ENCODE data around the gene TNN. TPM values are rescaled to one million over a fixed set of nuclear protein-coding genes. Genes with fewer than 3 reads are reported as not detected.
A peak's percentile ranks its signal among the peaks of the same experiment; 100 is the strongest.

Gene TNN
- total and polyA plus RNA-seq, 2 donors (not counting 1 experiment from before 2014, with no cell fraction given), result not detected

- Histone ChIP-seq H3K9me3 (ENCODE audit: control insufficient read depth, insufficient read depth, low read depth, low read length) (no peaks in the 10 kb centered on the region), H3K27me3 (ENCODE audit: control insufficient read depth, insufficient read depth, low read length) (no peaks in the 10 kb centered on the region)
- DNase-seq (ENCODE audit: low read depth in 2 of 2), result no peak
Measured at GRCh38 chr1:175070818-175071217, 3.2 kb downstream of the TNN start.

GRCh38 chr1:175071276-175071943, 3.8 kb downstream of the TNN start:
- H3K4me1 ChIP-seq (ENCODE audit: control insufficient read depth, extremely low read depth, insufficient read depth, low read length), result no peaks in the 10 kb centered on the region
- no peak for DNase-seq (ENCODE audit: low read depth in 2 of 2)
- H3K79me2 ChIP-seq (ENCODE audit: control insufficient read depth, insufficient read depth, low read length), result no peaks in the 10 kb centered on the region
- no peaks in the 10 kb centered on the region for H3K9me3 ChIP-seq (ENCODE audit: control insufficient read depth, insufficient read depth, low read depth, low read length)
- H4K20me1 ChIP-seq (ENCODE audit: control insufficient read depth, extremely low read depth, insufficient read depth, low read length), result no peaks in the 10 kb centered on the region
- H2AFZ ChIP-seq (ENCODE audit: low read length), result no peak overlapping the region
- H3K4me2 ChIP-seq (ENCODE audit: extremely low read depth, insufficient read depth, low read length), result no peak overlapping the region
- no peaks in the 10 kb centered on the region for H3K27me3 ChIP-seq (ENCODE audit: control insufficient read depth, insufficient read depth, low read length)
- no peak overlapping the region for H3K4me3 ChIP-seq (replicated peaks in 1 of 4; ENCODE audit: control extremely low read depth in 1 of 4, insufficient read depth in 1 of 4, low read depth in 3 of 4, low read length in 4 of 4)
- H3K36me3 ChIP-seq (ENCODE audit: control insufficient read depth, insufficient read depth, low read length), result no peaks in the 10 kb centered on the region
- H3K27ac ChIP-seq (ENCODE audit: insufficient read depth, low read length), result no peak overlapping the region
- H3K9ac ChIP-seq (ENCODE audit: insufficient read depth, low read length), result no peak overlapping the region
- TF ChIP-seq CTCF (conservative IDR thresholded peaks at IDR 0.05 in 1 of 2, IDR thresholded peaks at IDR 0.05 in 1 of 2; ENCODE audit: low read depth in 1 of 2, low read length in 2 of 2), result no peak
- no peak for TF ChIP-seq EZH2 (IDR thresholded peaks at IDR 0.05; ENCODE audit: low read length, missing control alignments)

More at GRCh38 chr1:175070818-175071217, 3.2 kb downstream of the TNN start:
- no peak overlapping the region for H3K9ac ChIP-seq (ENCODE audit: insufficient read depth, low read length)
- no peaks in the 10 kb centered on the region for H4K20me1 ChIP-seq (ENCODE audit: control insufficient read depth, extremely low read depth, insufficient read depth, low read length)
- no peaks in the 10 kb centered on the region for H3K79me2 ChIP-seq (ENCODE audit: control insufficient read depth, insufficient read depth, low read length)
- H3K27ac ChIP-seq (ENCODE audit: insufficient read depth, low read length), result no peak overlapping the region
- H3K4me1 ChIP-seq (ENCODE audit: control insufficient read depth, extremely low read depth, insufficient read depth, low read length), result no peaks in the 10 kb centered on the region
- H3K4me3 ChIP-seq (replicated peaks in 1 of 4; ENCODE audit: control extremely low read depth in 1 of 4, insufficient read depth in 1 of 4, low read depth in 3 of 4, low read length in 4 of 4), result no peak overlapping the region
- H3K36me3 ChIP-seq (ENCODE audit: control insufficient read depth, insufficient read depth, low read length), result no peaks in the 10 kb centered on the region
- no peak overlapping the region for H2AFZ ChIP-seq (ENCODE audit: low read length)
- no peak overlapping the region for H3K4me2 ChIP-seq (ENCODE audit: extremely low read depth, insufficient read depth, low read length)
- no peak for TF ChIP-seq CTCF (conservative IDR thresholded peaks at IDR 0.05 in 1 of 2, IDR thresholded peaks at IDR 0.05 in 1 of 2; ENCODE audit: low read depth in 1 of 2, low read length in 2 of 2)
- no peak for TF ChIP-seq EZH2 (IDR thresholded peaks at IDR 0.05; ENCODE audit: low read length, missing control alignments)

GRCh38 chr1:175072099-175072951, 4.7 kb downstream of the TNN start:
- no peaks in the 10 kb centered on the region for H4K20me1 ChIP-seq (ENCODE audit: control insufficient read depth, extremely low read depth, insufficient read depth, low read length)
- no peak overlapping the region for H2AFZ ChIP-seq (ENCODE audit: low read length)
- no peaks in the 10 kb centered on the region for H3K79me2 ChIP-seq (ENCODE audit: control insufficient read depth, insufficient read depth, low read length)
- H3K36me3 ChIP-seq (ENCODE audit: control insufficient read depth, insufficient read depth, low read length), result no peaks in the 10 kb centered on the region
- no peaks in the 10 kb centered on the region for H3K4me1 ChIP-seq (ENCODE audit: control insufficient read depth, extremely low read depth, insufficient read depth, low read length)
- peak; percentile 52 to 90 for DNase-seq (ENCODE audit: low read depth in 2 of 2)
- H3K4me3 ChIP-seq (replicated peaks in 1 of 4; ENCODE audit: control extremely low read depth in 1 of 4, insufficient read depth in 1 of 4, low read depth in 3 of 4, low read length in 4 of 4), result no peak overlapping the region
- H3K4me2 ChIP-seq (ENCODE audit: extremely low read depth, insufficient read depth, low read length), result no peak overlapping the region
- H3K9ac ChIP-seq (ENCODE audit: insufficient read depth, low read length), result no peak overlapping the region
- no peak overlapping the region for H3K27ac ChIP-seq (ENCODE audit: insufficient read depth, low read length)
- H3K27me3 ChIP-seq (ENCODE audit: control insufficient read depth, insufficient read depth, low read length), result no peaks in the 10 kb centered on the region
- TF ChIP-seq CTCF (conservative IDR thresholded peaks at IDR 0.05 in 1 of 2, IDR thresholded peaks at IDR 0.05 in 1 of 2; ENCODE audit: low read depth in 1 of 2, low read length in 2 of 2) (no peak), EZH2 (IDR thresholded peaks at IDR 0.05; ENCODE audit: low read length, missing control alignments) (no peak)
- H3K9me3 ChIP-seq (ENCODE audit: control insufficient read depth, insufficient read depth, low read depth, low read length), result no peaks in the 10 kb centered on the region
